Fibroblast of lung (primary cell): ENCODE measurements around the gene PDE11A. TPM values are rescaled to one million over a fixed set of nuclear protein-coding genes. Genes with fewer than 3 reads are reported as not detected.

Experiments used
- DNase-seq, 2 donors: peaks; one replicate each; pipeline versions ENCODE4 v3.0.0 to v3.0.0-alpha.2; 2010; ENCODE audit warnings: low read depth in 2 of 2
- H2AFZ ChIP-seq: 2 replicates; pipeline ENCODE4 v1.5.1; 2012; ENCODE audit warnings: low read length, control low read depth, inconsistent platforms
- H3K27ac ChIP-seq: 2 replicates; pipeline ENCODE4 v1.5.1; 2011; ENCODE audit warnings: low read length, control low read depth; ENCODE audit not compliant: insufficient read depth
- H3K27me3 ChIP-seq: 2 replicates; pipeline ENCODE4 v1.5.1; 2011; ENCODE audit warnings: mild to moderate bottlenecking, low read length; ENCODE audit not compliant: control insufficient read depth, insufficient read depth
- H3K36me3 ChIP-seq: 2 replicates; pipeline ENCODE4 v1.5.1; 2011; ENCODE audit warnings: low read length; ENCODE audit not compliant: control insufficient read depth, insufficient read depth
- H3K4me1 ChIP-seq: 2 replicates; pipeline ENCODE4 v1.5.1; 2011; ENCODE audit warnings: low read length; ENCODE audit not compliant: control insufficient read depth, insufficient read depth; ENCODE audit errors: extremely low read depth
- H3K4me2 ChIP-seq: 2 replicates; pipeline ENCODE4 v1.5.1; 2011; ENCODE audit warnings: low read length, control low read depth; ENCODE audit not compliant: insufficient read depth; ENCODE audit errors: extremely low read depth
- H3K4me3 ChIP-seq, 4 experiments: fragments of 200-600 bp in 1 of 4; sonication (generic) in 1 of 4; replicated peaks in 1 of 4; 2 replicates each; pipeline ENCODE4 v1.5.1; 2011 to 2016; ENCODE audit warnings: low read length in 4 of 4, low read depth in 3 of 4, mild to moderate bottlenecking in 3 of 4, control low read depth in 2 of 4, inconsistent platforms in 1 of 4, mixed read lengths in 1 of 4; ENCODE audit not compliant: insufficient read depth in 1 of 4; ENCODE audit errors: control extremely low read depth in 1 of 4
- H3K79me2 ChIP-seq: 2 replicates; pipeline ENCODE4 v1.5.1; 2012; ENCODE audit warnings: mild to moderate bottlenecking, low read length, inconsistent platforms; ENCODE audit not compliant: control insufficient read depth, insufficient read depth
- H3K9ac ChIP-seq: 2 replicates; pipeline ENCODE4 v1.5.1; 2011; ENCODE audit warnings: mild to moderate bottlenecking, low read length, control low read depth; ENCODE audit not compliant: insufficient read depth
- H3K9me3 ChIP-seq: 2 replicates; pipeline ENCODE4 v1.5.1; 2012; ENCODE audit warnings: low read depth, low read length; ENCODE audit not compliant: control insufficient read depth, insufficient read depth
- H4K20me1 ChIP-seq: 2 replicates; pipeline ENCODE4 v1.5.1; 2011; ENCODE audit warnings: low read length; ENCODE audit not compliant: control insufficient read depth, insufficient read depth; ENCODE audit errors: extremely low read depth
- EZH2 ChIP-seq: IDR thresholded peaks from 2 replicates; pipeline ENCODE4 v1.5.1; 2012; ENCODE audit warnings: low read length, control low read depth, mild to moderate bottlenecking; ENCODE audit errors: missing control alignments
- polyA plus RNA-seq, 2 donors: library from polyadenylated mRNA; depleted of rRNA in 1 of 2; stranded (reverse) in 1 of 2; unstranded in 1 of 2; fragments of >200 nt; gene quantifications; 2 replicates each; pipeline ENCODE4 v1.2.1, GENCODE V29; 2011 to 2012; ENCODE audit warnings: missing spikeins in 1 of 2
- total RNA-seq: library from RNA; depleted of rRNA; stranded (reverse); fragments of >200 nt; gene quantifications from 2 replicates; pipeline ENCODE4 v1.2.1, GENCODE V29; 2014
- TF ChIP-seq, protein P1 (sequence below), 2 donors: IDR thresholded peaks in 1 of 2; conservative IDR thresholded peaks in 1 of 2; 1 replicate in 1 of 2; 2 replicates in 1 of 2; pipeline ENCODE4 v1.5.1; 2011 to 2012; ENCODE audit warnings: low read length in 2 of 2, control low read depth in 1 of 2, inconsistent platforms in 1 of 2, low read depth in 1 of 2, mild to moderate bottlenecking in 1 of 2

Gene PDE11A
- total and polyA plus RNA-seq, 2 donors (not counting 1 experiment from before 2014, with no cell fraction given) = 0.03 to 0.33 TPM

DNA sequence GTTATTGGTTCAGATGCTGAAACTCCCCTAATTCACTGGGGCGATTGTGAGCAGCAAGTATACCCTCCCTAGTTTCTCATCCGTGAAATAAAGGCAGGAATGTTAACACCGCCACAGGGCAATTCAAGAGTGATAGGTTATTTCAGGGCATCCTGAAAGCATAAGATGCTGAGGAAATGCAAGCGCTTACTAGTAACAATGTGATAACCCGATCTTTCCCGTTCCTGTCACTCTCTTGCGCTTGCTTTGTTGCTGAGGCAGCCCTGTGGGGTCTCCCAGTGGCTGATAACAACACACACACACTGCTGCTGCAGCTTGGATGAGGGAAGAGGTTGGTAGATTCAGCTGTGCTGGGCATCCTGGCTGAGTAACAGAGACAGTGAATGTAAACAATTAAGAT, 420.7 kb downstream of the PDE11A start:
- no peak for DNase-seq
- Histone ChIP-seq H3K4me2 (no peak overlapping the region), H4K20me1 (no peaks in the 10 kb centered on the region), H3K9me3 (no peaks in the 10 kb centered on the region), H3K4me3 (no peak overlapping the region), H2AFZ (no peak overlapping the region), H3K9ac (no peak overlapping the region), H3K27me3 (peaks cover 3% of the 10 kb centered on the region), H3K4me1 (no peaks in the 10 kb centered on the region), H3K27ac (no peak overlapping the region), H3K36me3 (no peaks in the 10 kb centered on the region), H3K79me2 (no peaks in the 10 kb centered on the region)
- TF ChIP-seq, protein P1, sequence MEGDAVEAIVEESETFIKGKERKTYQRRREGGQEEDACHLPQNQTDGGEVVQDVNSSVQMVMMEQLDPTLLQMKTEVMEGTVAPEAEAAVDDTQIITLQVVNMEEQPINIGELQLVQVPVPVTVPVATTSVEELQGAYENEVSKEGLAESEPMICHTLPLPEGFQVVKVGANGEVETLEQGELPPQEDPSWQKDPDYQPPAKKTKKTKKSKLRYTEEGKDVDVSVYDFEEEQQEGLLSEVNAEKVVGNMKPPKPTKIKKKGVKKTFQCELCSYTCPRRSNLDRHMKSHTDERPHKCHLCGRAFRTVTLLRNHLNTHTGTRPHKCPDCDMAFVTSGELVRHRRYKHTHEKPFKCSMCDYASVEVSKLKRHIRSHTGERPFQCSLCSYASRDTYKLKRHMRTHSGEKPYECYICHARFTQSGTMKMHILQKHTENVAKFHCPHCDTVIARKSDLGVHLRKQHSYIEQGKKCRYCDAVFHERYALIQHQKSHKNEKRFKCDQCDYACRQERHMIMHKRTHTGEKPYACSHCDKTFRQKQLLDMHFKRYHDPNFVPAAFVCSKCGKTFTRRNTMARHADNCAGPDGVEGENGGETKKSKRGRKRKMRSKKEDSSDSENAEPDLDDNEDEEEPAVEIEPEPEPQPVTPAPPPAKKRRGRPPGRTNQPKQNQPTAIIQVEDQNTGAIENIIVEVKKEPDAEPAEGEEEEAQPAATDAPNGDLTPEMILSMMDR (conservative IDR thresholded peaks at IDR 0.05 in 1 of 2, IDR thresholded peaks at IDR 0.05 in 1 of 2; ENCODE audit: low read depth in 1 of 2, low read length in 2 of 2) = no peak
- TF ChIP-seq EZH2 = no peak

DNA sequence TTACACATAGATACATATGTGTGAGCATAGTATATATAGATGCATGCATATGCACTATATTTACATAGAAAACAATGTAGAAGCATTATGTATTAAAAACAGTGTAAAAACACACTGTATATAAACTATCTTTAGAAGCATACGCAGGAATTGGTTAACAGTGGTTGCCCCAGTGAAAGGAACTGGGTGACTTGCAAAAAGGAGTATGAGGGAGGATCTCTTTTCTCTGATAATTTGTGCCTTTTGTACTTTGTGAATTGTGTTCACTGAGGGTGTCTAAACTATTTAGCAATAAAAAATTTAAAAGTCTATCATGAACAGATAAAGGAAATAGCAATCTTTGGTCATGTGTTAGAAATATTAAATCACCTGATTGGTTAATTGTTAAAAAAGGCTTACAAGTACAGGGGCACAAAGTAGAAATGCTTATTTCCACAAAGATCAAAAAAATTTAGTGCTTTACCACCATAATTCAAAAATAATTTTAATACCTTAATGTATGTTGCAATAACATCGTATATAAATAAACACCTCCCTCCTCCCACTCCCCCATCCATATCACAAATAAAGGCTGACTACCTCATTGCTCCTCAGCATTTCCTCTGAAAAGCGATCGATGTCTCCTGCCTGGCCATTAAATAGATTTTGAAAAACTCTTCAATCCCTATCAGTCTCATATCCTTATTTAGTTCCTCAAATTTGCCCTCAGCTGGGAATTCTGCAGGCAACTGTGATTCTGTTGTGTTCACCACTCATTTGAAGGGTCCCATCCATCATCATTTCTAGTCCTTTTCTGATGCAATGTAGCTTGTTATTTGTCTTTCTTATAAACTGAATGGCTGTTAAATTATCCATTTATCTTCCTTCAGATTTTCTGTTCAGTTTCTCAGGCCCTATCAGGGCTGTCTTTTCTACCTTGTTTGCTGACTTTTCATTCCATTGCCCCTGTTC, 422.7 kb downstream of the PDE11A start:
- no peak overlapping the region for H3K4me2 ChIP-seq
- H3K4me1 ChIP-seq = no peaks in the 10 kb centered on the region
- H3K27me3 ChIP-seq = peaks cover 3% of the 10 kb centered on the region
- H3K9me3 ChIP-seq = no peaks in the 10 kb centered on the region
- H3K4me3 ChIP-seq = no peak overlapping the region
- no peak overlapping the region for H2AFZ ChIP-seq
- H3K36me3 ChIP-seq = no peaks in the 10 kb centered on the region
- no peaks in the 10 kb centered on the region for H3K79me2 ChIP-seq
- H3K9ac ChIP-seq = no peak overlapping the region
- TF ChIP-seq EZH2 = no peak
- TF ChIP-seq, protein P1 (conservative IDR thresholded peaks at IDR 0.05 in 1 of 2, IDR thresholded peaks at IDR 0.05 in 1 of 2; ENCODE audit: low read depth in 1 of 2, low read length in 2 of 2) = no peak
- H3K27ac ChIP-seq = no peak overlapping the region
- no peaks in the 10 kb centered on the region for H4K20me1 ChIP-seq
- no peak for DNase-seq

DNA sequence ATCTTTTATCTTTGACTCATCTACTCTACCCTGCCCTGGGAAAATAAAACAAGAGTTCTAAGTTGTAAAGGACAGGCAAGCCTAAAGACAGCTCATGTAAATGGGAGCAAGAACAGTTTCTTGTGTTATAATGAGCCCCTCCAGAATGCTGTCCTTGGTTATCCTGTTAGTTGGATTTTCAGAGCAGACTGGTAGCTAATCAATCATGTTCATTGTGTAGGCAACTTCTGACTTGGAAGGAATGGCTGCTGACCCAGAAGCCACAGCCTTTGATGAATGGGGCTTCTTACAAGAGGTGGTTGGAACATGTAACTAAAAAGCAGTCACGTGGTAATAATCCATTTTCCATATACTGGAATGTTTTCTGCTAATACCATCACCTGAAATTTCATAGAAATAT, 425.8 kb downstream of the PDE11A start:
- H3K36me3 ChIP-seq = no peaks in the 10 kb centered on the region
- TF ChIP-seq, protein P1 (conservative IDR thresholded peaks at IDR 0.05 in 1 of 2, IDR thresholded peaks at IDR 0.05 in 1 of 2; ENCODE audit: low read depth in 1 of 2, low read length in 2 of 2) = no peak
- no peaks in the 10 kb centered on the region for H3K79me2 ChIP-seq
- no peak for DNase-seq
- no peak overlapping the region for H3K4me3 ChIP-seq
- H3K9ac ChIP-seq = no peak overlapping the region
- H3K27ac ChIP-seq = no peak overlapping the region
- no peaks in the 10 kb centered on the region for H3K4me1 ChIP-seq
- no peak overlapping the region for H2AFZ ChIP-seq
- H3K9me3 ChIP-seq = no peaks in the 10 kb centered on the region
- no peaks in the 10 kb centered on the region for H3K27me3 ChIP-seq
- no peak overlapping the region for H3K4me2 ChIP-seq
- no peaks in the 10 kb centered on the region for H4K20me1 ChIP-seq
